ENCODE results near the gene NDN. TPM values are rescaled to one million over a fixed set of nuclear protein-coding genes. Genes with fewer than 3 reads are reported as not detected.

Gene NDN
- total RNA-seq, 1 donor from 2014 or later = 61.6 TPM

- Mint-ChIP-seq H3K36me3 (ENCODE audit: low read depth, unreplicated experiment) (no peaks in the 10 kb centered on the region), H3K27ac (ENCODE audit: unreplicated experiment) (no peak overlapping the region), H3K9me3 (ENCODE audit: unreplicated experiment) (no peaks in the 10 kb centered on the region), H3K4me3 (ENCODE audit: unreplicated experiment) (no peak overlapping the region), H3K27me3 (ENCODE audit: low read depth, unreplicated experiment) (no peaks in the 10 kb centered on the region), H3K4me1 (ENCODE audit: low read depth, unreplicated experiment) (no peaks in the 10 kb centered on the region)
- FAIRE-seq = no peak
- H3K9me3 ChIP-seq (ENCODE audit: insufficient read depth, low read depth, low read length) = peaks cover 2% of the 10 kb centered on the region
- no peak overlapping the region for H3K4me2 ChIP-seq (ENCODE audit: low read length)
- TF ChIP-seq CTCF (IDR thresholded peaks at IDR 0.05; ENCODE audit: insufficient read depth, low read depth, low read length) (no peak), EZH2 (IDR thresholded peaks at IDR 0.05; ENCODE audit: insufficient read depth, low read length) (no peak)
- no peak overlapping the region for H2AFZ ChIP-seq (ENCODE audit: low read depth, low read length)
- H4K20me1 ChIP-seq (ENCODE audit: insufficient read depth, low read length) = no peaks in the 10 kb centered on the region
- no peaks in the 10 kb centered on the region for H3K4me1 ChIP-seq (ENCODE audit: insufficient read depth, low read length)
- H3K4me3 ChIP-seq (ENCODE audit: insufficient read depth, low read depth, low read length) = no peak overlapping the region
- no peak for DNase-seq (ENCODE audit: low read depth)
- no peak overlapping the region for H3K9ac ChIP-seq (ENCODE audit: low read length)
- H3K79me2 ChIP-seq (ENCODE audit: insufficient read depth, low read length) = no peaks in the 10 kb centered on the region
- H3K36me3 ChIP-seq (ENCODE audit: insufficient read depth, low read length) = no peaks in the 10 kb centered on the region
- H3K27ac ChIP-seq (ENCODE audit: low read depth, low read length) = no peak overlapping the region
- H3K27me3 ChIP-seq (ENCODE audit: insufficient read depth, low read length) = no peaks in the 10 kb centered on the region
These were observed 15.6 kb downstream of the NDN start for GRCh38 chr15:23671481-23671880.

- Histone ChIP-seq H2AFZ (ENCODE audit: low read depth, low read length) (no peak overlapping the region), H3K9ac (ENCODE audit: low read length) (no peak overlapping the region), H3K9me3 (ENCODE audit: insufficient read depth, low read depth, low read length) (peaks cover 2% of the 10 kb centered on the region), H3K27ac (ENCODE audit: low read depth, low read length) (no peak overlapping the region), H3K4me2 (ENCODE audit: low read length) (no peak overlapping the region), H3K4me1 (ENCODE audit: insufficient read depth, low read length) (no peaks in the 10 kb centered on the region), H3K79me2 (ENCODE audit: insufficient read depth, low read length) (no peaks in the 10 kb centered on the region), H4K20me1 (ENCODE audit: insufficient read depth, low read length) (no peaks in the 10 kb centered on the region), H3K36me3 (ENCODE audit: insufficient read depth, low read length) (no peaks in the 10 kb centered on the region), H3K27me3 (ENCODE audit: insufficient read depth, low read length) (no peaks in the 10 kb centered on the region), H3K4me3 (ENCODE audit: insufficient read depth, low read depth, low read length) (no peak overlapping the region)
- TF ChIP-seq CTCF (IDR thresholded peaks at IDR 0.05; ENCODE audit: insufficient read depth, low read depth, low read length) (no peak), EZH2 (IDR thresholded peaks at IDR 0.05; ENCODE audit: insufficient read depth, low read length) (no peak)
- FAIRE-seq (no peak), DNase-seq (ENCODE audit: low read depth) (no peak)
- H3K27ac Mint-ChIP-seq (ENCODE audit: unreplicated experiment) = no peak overlapping the region
- no peaks in the 10 kb centered on the region for H3K4me1 Mint-ChIP-seq (ENCODE audit: low read depth, unreplicated experiment)
- no peaks in the 10 kb centered on the region for H3K36me3 Mint-ChIP-seq (ENCODE audit: low read depth, unreplicated experiment)
- no peaks in the 10 kb centered on the region for H3K27me3 Mint-ChIP-seq (ENCODE audit: low read depth, unreplicated experiment)
- no peak overlapping the region for H3K4me3 Mint-ChIP-seq (ENCODE audit: unreplicated experiment)
- H3K9me3 Mint-ChIP-seq (ENCODE audit: unreplicated experiment) = no peaks in the 10 kb centered on the region
These were observed 16.1 kb downstream of the NDN start for GRCh38 chr15:23670970-23671369.

- FAIRE-seq (no peak), DNase-seq (ENCODE audit: low read depth) (no peak)
- Mint-ChIP-seq H3K27ac (ENCODE audit: unreplicated experiment) (no peak overlapping the region), H3K4me1 (ENCODE audit: low read depth, unreplicated experiment) (no peaks in the 10 kb centered on the region), H3K9me3 (ENCODE audit: unreplicated experiment) (no peaks in the 10 kb centered on the region), H3K4me3 (ENCODE audit: unreplicated experiment) (no peak overlapping the region), H3K36me3 (ENCODE audit: low read depth, unreplicated experiment) (no peaks in the 10 kb centered on the region), H3K27me3 (ENCODE audit: low read depth, unreplicated experiment) (no peaks in the 10 kb centered on the region)
- H3K27me3 ChIP-seq (ENCODE audit: insufficient read depth, low read length) = no peaks in the 10 kb centered on the region
- H4K20me1 ChIP-seq (ENCODE audit: insufficient read depth, low read length) = no peaks in the 10 kb centered on the region
- H2AFZ ChIP-seq (ENCODE audit: low read depth, low read length) = no peak overlapping the region
- H3K9me3 ChIP-seq (ENCODE audit: insufficient read depth, low read depth, low read length) = no peaks in the 10 kb centered on the region
- H3K9ac ChIP-seq (ENCODE audit: low read length) = no peak overlapping the region
- no peak overlapping the region for H3K27ac ChIP-seq (ENCODE audit: low read depth, low read length)
- H3K79me2 ChIP-seq (ENCODE audit: insufficient read depth, low read length) = no peaks in the 10 kb centered on the region
- H3K4me2 ChIP-seq (ENCODE audit: low read length) = no peak overlapping the region
- no peak overlapping the region for H3K4me3 ChIP-seq (ENCODE audit: insufficient read depth, low read depth, low read length)
- TF ChIP-seq CTCF (IDR thresholded peaks at IDR 0.05; ENCODE audit: insufficient read depth, low read depth, low read length) = no peak
- no peak for TF ChIP-seq EZH2 (IDR thresholded peaks at IDR 0.05; ENCODE audit: insufficient read depth, low read length)
- no peaks in the 10 kb centered on the region for H3K36me3 ChIP-seq (ENCODE audit: insufficient read depth, low read length)
- no peaks in the 10 kb centered on the region for H3K4me1 ChIP-seq (ENCODE audit: insufficient read depth, low read length)
These were observed 23.9 kb downstream of the NDN start for GRCh38 chr15:23663232-23663631.

Data from astrocyte (in vitro differentiated cells and primary cell).